ENCODE measurements around the gene AIFM3. TPM values are rescaled to one million over a fixed set of nuclear protein-coding genes. Genes with fewer than 3 reads are reported as not detected.

AIFM3 gene
- total RNA-seq, 2 experiments from 2014 or later = 0.21 TPM; not detected in 1

DNA sequence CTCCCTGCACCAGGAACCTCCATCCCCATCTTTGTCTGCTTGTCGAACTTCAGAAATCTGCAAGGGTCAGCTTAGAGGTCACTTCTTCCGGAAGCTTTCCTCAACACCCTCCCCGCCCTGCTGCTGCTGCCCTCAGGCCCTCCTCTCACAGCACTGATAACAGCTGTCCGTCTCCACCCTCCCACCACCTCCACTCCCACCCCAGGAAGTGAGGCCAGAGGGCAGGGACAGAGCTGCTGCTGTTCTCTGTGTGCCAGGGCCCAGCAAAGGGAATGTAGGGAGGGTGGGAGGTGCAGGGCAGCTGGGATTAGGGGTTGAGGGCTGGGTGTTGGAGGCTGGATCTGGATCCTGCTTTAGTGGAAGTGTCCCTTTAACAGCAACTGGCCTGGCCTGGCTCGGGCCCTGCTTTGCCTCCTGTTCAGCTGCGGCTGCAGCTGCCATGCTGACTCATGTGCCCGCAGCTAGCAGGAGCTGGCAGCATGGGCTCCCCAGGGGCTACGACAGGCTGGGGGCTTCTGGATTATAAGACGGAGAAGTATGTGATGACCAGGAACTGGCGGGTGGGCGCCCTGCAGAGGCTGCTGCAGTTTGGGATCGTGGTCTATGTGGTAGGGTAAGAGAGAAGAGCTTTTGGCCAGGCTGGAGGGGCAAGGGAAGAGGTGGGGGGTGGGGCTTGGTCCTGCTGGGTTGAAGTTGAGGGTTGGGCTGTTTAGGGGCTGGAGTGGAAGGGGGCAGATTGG is 47.8 kb downstream of the AIFM3 start, which contains the start of gene P2RX6:
P2RX6 (plus strand) TSS at position 440 of the 740 bp plus-strand sequence; CDS start at position 450, 10 bp downstream.
- no peaks in the 10 kb centered on the region for H3K9me3 Mint-ChIP-seq (ENCODE audit: low read depth)
- H3K36me3 Mint-ChIP-seq (ENCODE audit: low read depth) = no peaks in the 10 kb centered on the region
- POLR2A ChIA-PET = interaction anchor here (0.7 kb wide), 1 partner anchor 271 kb away, joined by 4 read pairs; no protein-coding TSS in a partner anchor
- intact Hi-C loops (cut with DNase I, micrococcal nuclease) = loop anchor here in 1 of 2 experiments (1.0 kb wide), 3 partner anchors 13 to 157 kb away; partner anchors contain the start of genes LZTR1, PI4KA and THAP7
- peak within 1 kb of the TSS; percentile 67 for H3K27ac Mint-ChIP-seq
- DNase-seq = peak; percentile 2
- CTCF ChIA-PET = interaction anchor here (0.6 to 1.3 kb wide), 4 partner anchors 12 to 169 kb away, joined by 3 to 4 read pairs (median 4); no protein-coding TSS in a partner anchor
- peaks cover 20% of the 10 kb centered on the region for H3K4me1 Mint-ChIP-seq
- no peaks in the 10 kb centered on the region for H3K27me3 Mint-ChIP-seq
- no peak for ATAC-seq
- H3K4me3 Mint-ChIP-seq = peak within 1 kb of the TSS; percentile 78

GRCh38 chr22:21015466-21016006 is 48.5 kb downstream of the AIFM3 start:
- Mint-ChIP-seq H3K36me3 (ENCODE audit: low read depth) (no peaks in the 10 kb centered on the region), H3K4me3 (no peak overlapping the region)

DNA sequence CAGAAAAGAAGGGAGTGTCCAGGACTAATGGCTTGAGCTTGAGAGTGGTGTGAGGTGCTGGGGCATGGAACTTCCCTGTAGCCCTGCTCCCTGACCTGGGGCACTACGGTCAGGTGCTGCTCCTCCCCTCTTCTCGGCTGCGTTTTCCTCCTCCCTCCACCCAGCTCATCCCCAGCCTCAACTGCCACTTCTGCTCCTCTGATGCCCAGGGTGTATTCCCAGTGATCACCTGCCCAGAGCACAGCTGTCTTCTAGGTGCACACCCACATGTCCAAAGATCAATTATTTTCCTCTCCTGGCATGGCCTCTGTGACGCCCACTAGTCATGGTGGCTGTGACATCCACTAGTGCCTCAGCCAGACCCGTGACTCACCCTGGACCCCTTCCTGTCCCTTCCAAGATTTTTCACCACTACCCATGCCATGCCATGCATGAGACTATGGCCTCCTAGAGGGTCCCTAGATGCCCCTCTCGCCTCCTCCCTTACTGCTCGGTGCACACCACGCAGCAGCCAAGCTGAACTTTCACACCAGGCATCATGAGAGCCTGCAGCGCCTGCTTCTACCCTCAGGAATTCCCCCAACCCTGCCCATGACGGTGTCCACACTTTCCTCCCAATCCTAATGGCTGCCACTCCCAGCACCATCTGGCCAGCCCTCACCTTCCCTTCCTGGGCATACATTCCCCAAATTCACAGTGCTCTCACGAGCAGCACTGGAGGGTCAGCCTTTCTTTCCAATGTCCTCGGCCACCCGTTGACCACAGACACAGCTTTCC is 49.8 kb downstream of the AIFM3 start:
- no peaks in the 10 kb centered on the region for H3K9me3 Mint-ChIP-seq (ENCODE audit: low read depth)
- CTCF ChIA-PET = interaction anchor here (0.7 kb wide), 1 partner anchor 54 kb away, joined by 3 read pairs; no protein-coding TSS in a partner anchor

More at GRCh38 chr22:21015466-21016006, 48.5 kb downstream of the AIFM3 start:
- POLR2A ChIA-PET = interaction anchor here (0.7 kb wide), 1 partner anchor 272 kb away, joined by 4 read pairs; no protein-coding TSS in a partner anchor
- no peak for ATAC-seq
- DNase-seq = peak; percentile 2
- Mint-ChIP-seq H3K27me3 (no peaks in the 10 kb centered on the region), H3K4me1 (peaks cover 20% of the 10 kb centered on the region), H3K27ac (no peak overlapping the region), H3K9me3 (ENCODE audit: low read depth) (no peaks in the 10 kb centered on the region)
- CTCF ChIA-PET = interaction anchor here (0.7 to 1.3 kb wide), 2 partner anchors 13 to 26 kb away, joined by 3 to 4 read pairs; no protein-coding TSS in a partner anchor
- intact Hi-C loops (cut with DNase I, micrococcal nuclease) = no loop called here

GRCh38 chr22:21018314-21018713 is 51.3 kb downstream of the AIFM3 start:
- H3K9me3 Mint-ChIP-seq (ENCODE audit: low read depth) = no peaks in the 10 kb centered on the region
- H3K36me3 Mint-ChIP-seq (ENCODE audit: low read depth) = no peaks in the 10 kb centered on the region
- ChIA-PET CTCF (interaction anchor here (0.8 kb wide), 1 partner anchor 11 kb away, joined by 3 read pairs; no protein-coding TSS in a partner anchor), POLR2A (no interaction called here)
- H3K4me3 Mint-ChIP-seq = no peak overlapping the region
- peaks cover 20% of the 10 kb centered on the region for H3K4me1 Mint-ChIP-seq
- ATAC-seq (no peak), DNase-seq (no peak)
- intact Hi-C loops (cut with DNase I, micrococcal nuclease) = no loop called here
- no peaks in the 10 kb centered on the region for H3K27me3 Mint-ChIP-seq
- no peak overlapping the region for H3K27ac Mint-ChIP-seq

More for the DNA sequence above, 49.8 kb downstream of the AIFM3 start:
- intact Hi-C loops (cut with DNase I, micrococcal nuclease) = no loop called here
- H3K36me3 Mint-ChIP-seq (ENCODE audit: low read depth) = no peaks in the 10 kb centered on the region
- no peaks in the 10 kb centered on the region for H3K27me3 Mint-ChIP-seq
- no peak for DNase-seq
- no peak for ATAC-seq
- H3K4me1 Mint-ChIP-seq = peaks cover 20% of the 10 kb centered on the region
- POLR2A ChIA-PET = no interaction called here
- H3K4me3 Mint-ChIP-seq = no peak overlapping the region
- H3K27ac Mint-ChIP-seq = no peak overlapping the region

- peak; percentile 55 for DNase-seq
- ChIA-PET POLR2A (no interaction called here), CTCF (interaction anchor here (0.6 to 1.3 kb wide), 5 partner anchors 13 to 96 kb away, joined by 3 to 8 read pairs (median 6); no protein-coding TSS in a partner anchor)
- Mint-ChIP-seq H3K27me3 (no peaks in the 10 kb centered on the region), H3K4me1 (peaks cover 10% of the 10 kb centered on the region), H3K36me3 (ENCODE audit: low read depth) (no peaks in the 10 kb centered on the region), H3K27ac (no peak overlapping the region), H3K9me3 (ENCODE audit: low read depth) (no peaks in the 10 kb centered on the region), H3K4me3 (no peak overlapping the region)
- peak; percentile 75 for ATAC-seq
- intact Hi-C loops (cut with DNase I, micrococcal nuclease) = no loop called here
These were observed 53.9 kb downstream of the AIFM3 start for GRCh38 chr22:21020802-21021429.

- H3K36me3 Mint-ChIP-seq (ENCODE audit: low read depth) = no peaks in the 10 kb centered on the region
- peaks cover 10% of the 10 kb centered on the region for H3K4me1 Mint-ChIP-seq
- no peak for DNase-seq
- H3K27ac Mint-ChIP-seq = no peak overlapping the region
- ChIA-PET CTCF (interaction anchor here (0.6 kb wide), 1 partner anchor 433 kb away, joined by 3 read pairs; no protein-coding TSS in a partner anchor), POLR2A (no interaction called here)
- no peak for ATAC-seq
- no peaks in the 10 kb centered on the region for H3K9me3 Mint-ChIP-seq (ENCODE audit: low read depth)
- intact Hi-C loops (cut with DNase I, micrococcal nuclease) = no loop called here
- no peak overlapping the region for H3K4me3 Mint-ChIP-seq
- H3K27me3 Mint-ChIP-seq = no peaks in the 10 kb centered on the region
These were observed 55.5 kb downstream of the AIFM3 start for GRCh38 chr22:21022507-21022906.

GRCh38 chr22:21022955-21023614 is 56.0 kb downstream of the AIFM3 start:
- no peak for ATAC-seq

GRCh38 chr22:21025266-21025665 is 58.2 kb downstream of the AIFM3 start:
- intact Hi-C loops (cut with DNase I, micrococcal nuclease) = no loop called here
- Mint-ChIP-seq H3K27me3 (peaks cover 5% of the 10 kb centered on the region), H3K36me3 (ENCODE audit: low read depth) (no peaks in the 10 kb centered on the region), H3K4me3 (no peak overlapping the region), H3K4me1 (peaks cover 10% of the 10 kb centered on the region), H3K27ac (peak overlapping the region; percentile 31), H3K9me3 (ENCODE audit: low read depth) (no peaks in the 10 kb centered on the region)
- ChIA-PET CTCF (no interaction called here), POLR2A (no interaction called here)
- peak; percentile 24 for DNase-seq
- ATAC-seq = peak; percentile 49

More at GRCh38 chr22:21022955-21023614, 56.0 kb downstream of the AIFM3 start:
- ChIA-PET CTCF (interaction anchor here (0.7 kb wide), 1 partner anchor 72 kb away, joined by 3 read pairs; no protein-coding TSS in a partner anchor), POLR2A (no interaction called here)
- Mint-ChIP-seq H3K36me3 (ENCODE audit: low read depth) (no peaks in the 10 kb centered on the region), H3K27me3 (no peaks in the 10 kb centered on the region), H3K4me3 (no peak overlapping the region), H3K27ac (no peak overlapping the region), H3K4me1 (peaks cover 10% of the 10 kb centered on the region), H3K9me3 (ENCODE audit: low read depth) (no peaks in the 10 kb centered on the region)
- intact Hi-C loops (cut with DNase I, micrococcal nuclease) = no loop called here
- no peak for DNase-seq

- POLR2A ChIA-PET = no interaction called here
- CTCF ChIA-PET = interaction anchor here (0.6 to 0.7 kb wide), 2 partner anchors 44 to 100 kb away, joined by 3 read pairs; partner anchors contain the start of gene LZTR1
- Mint-ChIP-seq H3K27me3 (peaks cover 13% of the 10 kb centered on the region), H3K36me3 (ENCODE audit: low read depth) (no peaks in the 10 kb centered on the region), H3K4me3 (no peak overlapping the region), H3K4me1 (peaks cover 10% of the 10 kb centered on the region), H3K9me3 (ENCODE audit: low read depth) (no peaks in the 10 kb centered on the region), H3K27ac (no peak overlapping the region)
- DNase-seq (no peak), ATAC-seq (no peak)
- intact Hi-C loops (cut with DNase I, micrococcal nuclease) = no loop called here
These were observed 59.0 kb downstream of the AIFM3 start for GRCh38 chr22:21025763-21026755.
